Astrocyte of the spinal cord (primary cell): ENCODE data around the gene LSM7.

Experiments
- DNase-seq: peaks from one replicate; pipeline ENCODE4 v3.0.0; 2011; ENCODE audit warnings: low read depth, low spot score
- H3K4me3 ChIP-seq: 2 replicates; pipeline ENCODE4 v1.5.1; 2011; ENCODE audit warnings: low read depth, mild to moderate bottlenecking, low read length, moderate library complexity
- in situ Hi-C: cut with HindIII; loops from 2 replicates; pipeline ENCODE4 v1.10.0; 2017; ENCODE audit warnings: low sequenced_read_pairs
- TF ChIP-seq, protein P1 (sequence below): IDR thresholded peaks from 2 replicates; pipeline ENCODE4 v1.5.1; 2012; ENCODE audit warnings: low read depth, mild to moderate bottlenecking, low read length, inconsistent platforms

The LSM7 gene

DNA sequence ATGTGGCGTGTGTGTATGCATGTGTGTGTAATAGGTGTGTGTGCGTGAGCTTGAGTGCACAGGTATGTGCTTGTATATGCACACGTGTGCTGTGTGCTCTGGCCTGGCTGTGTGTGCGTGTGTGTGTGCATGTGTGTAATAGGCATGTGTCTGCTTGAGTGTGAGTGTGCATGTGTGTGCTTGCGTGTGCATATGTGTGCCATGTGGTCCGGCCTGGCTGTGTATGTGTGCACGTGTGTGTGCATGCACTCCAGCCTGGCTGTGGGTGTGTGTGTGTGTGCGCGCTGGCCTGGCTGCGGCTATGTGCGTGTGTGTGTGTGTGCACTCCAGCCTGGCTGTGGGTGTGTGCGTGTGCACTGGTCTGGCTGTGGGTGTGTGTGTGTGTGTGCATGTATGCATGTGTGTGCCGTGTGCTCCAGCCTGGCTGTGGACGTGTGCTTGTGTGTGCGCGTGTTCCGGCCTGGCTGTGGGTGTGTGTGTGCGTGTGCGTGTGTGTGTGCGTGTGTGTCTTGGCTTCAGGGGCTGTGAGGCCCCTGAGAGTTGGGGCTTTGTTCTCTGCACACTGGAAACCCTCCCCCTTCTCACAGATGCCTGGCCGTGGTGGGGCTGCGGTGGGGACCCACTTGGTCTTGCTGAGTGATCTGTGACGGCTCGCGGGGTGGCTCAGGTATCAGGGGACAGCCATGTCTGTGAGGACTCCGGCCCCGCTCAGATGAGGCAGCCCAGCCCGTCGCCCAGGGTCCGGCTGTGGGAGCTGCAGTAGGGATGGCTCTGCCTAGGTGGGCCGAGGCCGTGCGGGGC is 8.3 kb upstream of the LSM7 start:
- in situ Hi-C loops, result no loop called here
- no peak for DNase-seq
- TF ChIP-seq, protein P1, sequence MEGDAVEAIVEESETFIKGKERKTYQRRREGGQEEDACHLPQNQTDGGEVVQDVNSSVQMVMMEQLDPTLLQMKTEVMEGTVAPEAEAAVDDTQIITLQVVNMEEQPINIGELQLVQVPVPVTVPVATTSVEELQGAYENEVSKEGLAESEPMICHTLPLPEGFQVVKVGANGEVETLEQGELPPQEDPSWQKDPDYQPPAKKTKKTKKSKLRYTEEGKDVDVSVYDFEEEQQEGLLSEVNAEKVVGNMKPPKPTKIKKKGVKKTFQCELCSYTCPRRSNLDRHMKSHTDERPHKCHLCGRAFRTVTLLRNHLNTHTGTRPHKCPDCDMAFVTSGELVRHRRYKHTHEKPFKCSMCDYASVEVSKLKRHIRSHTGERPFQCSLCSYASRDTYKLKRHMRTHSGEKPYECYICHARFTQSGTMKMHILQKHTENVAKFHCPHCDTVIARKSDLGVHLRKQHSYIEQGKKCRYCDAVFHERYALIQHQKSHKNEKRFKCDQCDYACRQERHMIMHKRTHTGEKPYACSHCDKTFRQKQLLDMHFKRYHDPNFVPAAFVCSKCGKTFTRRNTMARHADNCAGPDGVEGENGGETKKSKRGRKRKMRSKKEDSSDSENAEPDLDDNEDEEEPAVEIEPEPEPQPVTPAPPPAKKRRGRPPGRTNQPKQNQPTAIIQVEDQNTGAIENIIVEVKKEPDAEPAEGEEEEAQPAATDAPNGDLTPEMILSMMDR, result no peak
- H3K4me3 ChIP-seq, result no peak overlapping the region

DNA sequence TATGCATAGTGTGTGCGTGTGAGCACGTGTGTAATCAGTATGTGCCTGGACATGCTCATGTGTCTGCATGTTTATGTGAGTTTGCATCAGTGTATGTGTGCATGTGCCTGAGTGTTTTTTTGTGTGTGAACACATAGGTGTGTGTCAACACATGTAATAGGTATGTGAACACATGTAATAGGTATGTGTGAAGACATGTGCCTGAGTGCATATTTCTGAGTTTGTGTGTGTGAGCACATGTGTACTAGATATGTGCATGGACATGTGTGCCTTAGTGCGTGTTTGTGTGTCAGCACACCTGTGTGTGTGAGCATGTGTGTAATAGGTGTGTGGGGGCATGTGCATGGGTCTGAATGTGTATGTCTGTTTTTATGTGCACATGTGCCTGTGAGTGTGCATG is 7.5 kb upstream of the LSM7 start:
- TF ChIP-seq, protein P1, result no peak
- H3K4me3 ChIP-seq, result no peak overlapping the region
- DNase-seq, result no peak
- in situ Hi-C loops, result no loop called here

DNA sequence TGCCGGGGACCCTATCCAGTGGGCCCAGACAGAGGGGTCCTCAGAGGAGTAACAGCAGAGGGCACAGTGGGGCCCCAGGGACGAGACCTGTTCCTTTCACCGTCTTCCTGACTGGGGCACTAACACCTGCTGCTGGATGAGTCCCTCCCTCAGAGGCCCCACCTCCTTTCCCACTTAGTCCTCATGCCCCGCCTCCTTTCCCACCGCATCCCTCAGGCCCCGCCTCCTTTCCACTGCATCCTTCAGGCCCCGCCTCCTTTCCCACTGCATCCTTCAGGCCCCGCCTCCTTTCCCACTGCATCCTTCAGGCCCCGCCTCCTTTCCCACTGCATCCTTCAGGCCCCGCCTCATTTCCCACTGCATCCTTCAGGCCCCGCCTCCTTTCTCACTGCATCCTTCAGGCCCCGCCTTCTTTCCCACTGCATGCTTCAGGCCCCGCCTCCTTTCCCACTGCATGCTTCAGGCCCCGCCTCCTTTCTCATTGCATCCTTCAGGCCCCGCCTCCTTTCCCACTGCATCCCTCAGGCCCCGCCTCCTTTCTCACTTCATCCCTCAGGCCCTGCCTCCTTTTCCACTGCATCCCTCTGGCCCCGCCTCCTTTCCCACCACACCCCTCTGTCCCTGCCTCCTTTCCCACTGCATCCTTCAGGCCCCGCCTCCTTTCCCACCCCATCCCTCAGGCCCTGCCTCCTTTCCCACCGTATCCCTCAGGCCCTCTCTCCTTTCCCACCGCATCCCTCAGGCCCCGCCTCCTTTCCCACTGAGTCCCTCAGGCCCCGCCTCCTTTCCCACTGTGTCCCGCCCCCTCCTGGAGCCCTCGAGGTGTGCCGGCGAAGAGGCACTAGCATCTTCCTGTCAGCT is 6.8 kb upstream of the LSM7 start:
- TF ChIP-seq, protein P1, result no peak
- DNase-seq, result no peak
- in situ Hi-C loops, result no loop called here
- H3K4me3 ChIP-seq, result no peak overlapping the region

DNA sequence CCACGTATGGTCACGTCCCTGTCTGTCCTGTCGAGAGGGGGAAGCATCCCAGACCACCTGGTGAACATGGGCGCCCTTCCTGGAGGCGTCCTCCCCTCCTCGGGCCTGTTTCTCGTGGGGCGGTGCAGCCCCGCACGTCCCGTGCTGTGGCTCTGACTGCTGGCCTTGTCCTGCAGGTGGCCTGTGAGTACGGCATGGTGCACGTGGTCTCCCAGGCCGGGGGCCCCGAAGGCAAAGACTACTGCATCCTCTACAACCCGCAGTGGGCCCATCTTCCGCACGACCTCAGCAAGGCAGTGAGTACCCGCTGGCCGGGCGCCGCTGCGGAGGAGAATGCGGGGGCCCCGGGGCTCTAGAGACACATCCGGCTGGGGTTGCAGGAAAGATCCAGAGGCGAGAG is 6.0 kb upstream of the LSM7 start:
- in situ Hi-C loops, result no loop called here
- TF ChIP-seq, protein P1, result no peak
- no peak overlapping the region for H3K4me3 ChIP-seq
- DNase-seq, result no peak

DNA sequence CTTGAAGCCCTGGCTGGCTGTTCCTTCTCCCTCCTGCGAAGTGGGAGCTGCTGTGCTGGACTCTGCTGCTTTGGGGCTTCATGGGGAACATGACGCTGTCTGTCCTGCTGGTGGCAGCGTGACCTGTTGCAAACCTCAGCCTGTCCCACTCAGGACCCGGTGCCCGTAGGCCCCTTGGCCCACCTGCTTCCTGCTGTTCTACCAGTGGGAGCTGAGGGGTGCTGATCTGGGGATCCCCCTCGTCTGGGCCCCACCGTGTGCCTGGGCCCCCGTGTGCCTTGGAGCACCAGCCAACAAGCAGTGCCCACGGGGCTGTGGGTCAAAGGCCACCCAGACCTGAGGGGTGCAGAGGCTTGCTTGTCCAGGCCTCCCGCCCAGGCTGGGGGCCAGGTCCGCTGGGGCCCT is 5.4 kb upstream of the LSM7 start:
- in situ Hi-C loops, result no loop called here
- no peak for DNase-seq
- H3K4me3 ChIP-seq, result no peak overlapping the region
- TF ChIP-seq, protein P1, result no peak

DNA sequence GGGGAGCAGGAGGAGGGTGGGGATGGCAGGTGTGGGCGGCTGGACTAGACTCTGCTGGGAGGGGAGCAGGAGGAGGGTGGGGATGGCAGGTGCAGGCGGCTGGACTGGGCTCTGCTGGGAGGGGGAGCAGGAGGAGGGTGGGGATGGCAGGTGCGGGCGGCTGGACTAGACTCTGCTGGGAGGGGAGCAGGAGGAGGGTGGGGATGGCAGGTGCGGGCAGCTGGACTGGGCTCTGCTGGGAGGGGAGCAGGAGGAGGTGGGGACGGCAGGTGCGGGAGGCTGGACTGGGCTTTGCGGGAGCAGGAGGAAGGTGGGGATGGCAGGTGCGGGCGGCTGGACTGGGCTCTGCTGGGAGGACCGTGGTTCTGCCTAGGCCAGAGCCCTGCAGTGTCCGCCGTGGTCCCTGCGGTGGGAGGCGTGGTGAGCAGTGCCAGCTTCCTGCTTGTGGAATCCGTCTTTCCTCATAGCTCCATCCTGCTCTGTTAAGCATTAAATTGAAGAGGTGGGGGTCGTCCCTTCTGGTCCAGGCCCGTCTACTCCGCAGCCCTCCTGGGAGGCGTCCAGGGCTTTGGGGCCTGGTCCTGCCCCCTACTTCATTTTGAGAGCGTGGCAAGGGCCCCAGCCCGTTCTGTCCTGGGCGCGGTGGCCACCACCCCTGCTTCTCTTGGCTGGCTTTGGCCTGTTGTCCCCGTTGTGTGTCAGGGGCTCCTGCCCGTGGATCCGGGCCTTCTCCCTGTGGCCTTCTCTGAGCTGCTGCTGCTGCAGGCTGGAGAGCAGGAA is 4.8 kb upstream of the LSM7 start:
- TF ChIP-seq, protein P1, result no peak
- in situ Hi-C loops, result no loop called here
- H3K4me3 ChIP-seq, result no peak overlapping the region
- DNase-seq, result no peak
